GM10266 (cell line): ENCODE measurements around the gene PIK3R1.

Experiments
- DNase-seq: peaks from one replicate; pipeline ENCODE4 v3.0.0; 2012; ENCODE audit errors: extremely low spot score
- TF ChIP-seq, protein P1 (sequence below): IDR thresholded peaks from 2 replicates; pipeline ENCODE4 v1.5.1; 2012; ENCODE audit warnings: mild to moderate bottlenecking, low read depth; ENCODE audit not compliant: control insufficient read depth, insufficient read depth; ENCODE audit errors: missing control alignments

Gene PIK3R1

DNA sequence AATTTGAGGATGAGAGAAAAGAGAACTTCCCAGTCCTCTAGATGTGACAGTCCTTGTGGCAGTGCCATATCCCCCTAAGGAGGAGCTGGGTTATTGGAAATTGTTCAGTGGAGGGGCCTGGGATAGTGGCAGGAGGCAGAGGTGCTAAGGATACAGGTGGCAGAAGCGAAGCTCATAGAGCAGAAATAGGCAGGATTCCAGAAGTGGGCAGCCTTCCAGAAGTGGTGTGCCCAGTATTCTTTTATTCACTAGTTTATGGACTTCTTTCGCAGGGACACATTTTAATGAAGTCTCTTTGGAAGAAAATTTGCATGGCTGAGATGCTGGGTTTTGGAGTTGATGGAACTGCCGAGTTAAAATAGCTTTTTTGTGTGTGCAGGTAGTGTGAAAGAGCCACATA is 6.8 kb downstream of the PIK3R1 start:
- TF ChIP-seq, protein P1, sequence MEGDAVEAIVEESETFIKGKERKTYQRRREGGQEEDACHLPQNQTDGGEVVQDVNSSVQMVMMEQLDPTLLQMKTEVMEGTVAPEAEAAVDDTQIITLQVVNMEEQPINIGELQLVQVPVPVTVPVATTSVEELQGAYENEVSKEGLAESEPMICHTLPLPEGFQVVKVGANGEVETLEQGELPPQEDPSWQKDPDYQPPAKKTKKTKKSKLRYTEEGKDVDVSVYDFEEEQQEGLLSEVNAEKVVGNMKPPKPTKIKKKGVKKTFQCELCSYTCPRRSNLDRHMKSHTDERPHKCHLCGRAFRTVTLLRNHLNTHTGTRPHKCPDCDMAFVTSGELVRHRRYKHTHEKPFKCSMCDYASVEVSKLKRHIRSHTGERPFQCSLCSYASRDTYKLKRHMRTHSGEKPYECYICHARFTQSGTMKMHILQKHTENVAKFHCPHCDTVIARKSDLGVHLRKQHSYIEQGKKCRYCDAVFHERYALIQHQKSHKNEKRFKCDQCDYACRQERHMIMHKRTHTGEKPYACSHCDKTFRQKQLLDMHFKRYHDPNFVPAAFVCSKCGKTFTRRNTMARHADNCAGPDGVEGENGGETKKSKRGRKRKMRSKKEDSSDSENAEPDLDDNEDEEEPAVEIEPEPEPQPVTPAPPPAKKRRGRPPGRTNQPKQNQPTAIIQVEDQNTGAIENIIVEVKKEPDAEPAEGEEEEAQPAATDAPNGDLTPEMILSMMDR: no peak
- no peak for DNase-seq

DNA sequence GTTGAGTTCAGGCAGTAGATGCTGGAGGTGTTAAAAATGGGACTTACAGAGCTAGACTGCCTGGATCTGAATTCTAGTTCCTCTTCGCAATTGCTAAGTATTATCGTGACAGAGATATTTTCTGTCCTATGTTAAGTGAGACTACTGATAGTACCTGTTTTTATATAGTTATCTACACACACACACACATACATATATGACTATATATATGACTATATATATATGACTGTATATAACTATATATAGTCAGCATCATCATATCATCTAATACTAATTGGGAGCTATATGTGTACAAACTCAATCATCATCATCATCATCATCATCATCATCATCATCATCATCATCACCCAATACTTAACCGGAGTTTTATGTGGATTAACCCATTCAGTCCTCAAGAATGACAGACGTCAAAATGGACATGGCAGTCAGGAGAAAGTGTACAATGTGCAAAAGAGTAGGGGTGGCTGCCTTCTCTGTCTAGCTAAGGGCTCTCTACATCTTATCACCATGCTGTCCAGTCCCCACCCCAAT is 7.3 kb downstream of the PIK3R1 start:
- TF ChIP-seq, protein P1: no peak
- DNase-seq: no peak

DNA sequence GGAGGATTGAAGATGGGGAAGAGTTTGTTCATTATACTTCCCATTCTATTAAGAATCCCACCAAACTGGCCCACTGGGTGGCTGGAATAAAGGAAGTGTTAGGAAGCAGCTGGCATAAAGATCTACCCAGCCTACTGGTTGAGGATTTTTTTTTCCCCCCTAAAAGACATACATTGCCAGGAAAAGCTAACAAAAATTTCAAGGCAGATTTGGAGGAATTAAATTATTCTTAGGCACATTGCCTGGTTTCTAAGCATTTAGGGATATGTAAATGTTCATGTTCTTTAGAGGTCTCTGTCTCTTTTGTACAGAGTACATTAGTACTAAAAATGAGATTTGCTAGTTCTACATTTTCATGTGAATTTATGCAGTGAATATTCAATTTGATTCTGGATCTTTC is 8.3 kb downstream of the PIK3R1 start:
- DNase-seq: no peak
- TF ChIP-seq, protein P1: no peak

DNA sequence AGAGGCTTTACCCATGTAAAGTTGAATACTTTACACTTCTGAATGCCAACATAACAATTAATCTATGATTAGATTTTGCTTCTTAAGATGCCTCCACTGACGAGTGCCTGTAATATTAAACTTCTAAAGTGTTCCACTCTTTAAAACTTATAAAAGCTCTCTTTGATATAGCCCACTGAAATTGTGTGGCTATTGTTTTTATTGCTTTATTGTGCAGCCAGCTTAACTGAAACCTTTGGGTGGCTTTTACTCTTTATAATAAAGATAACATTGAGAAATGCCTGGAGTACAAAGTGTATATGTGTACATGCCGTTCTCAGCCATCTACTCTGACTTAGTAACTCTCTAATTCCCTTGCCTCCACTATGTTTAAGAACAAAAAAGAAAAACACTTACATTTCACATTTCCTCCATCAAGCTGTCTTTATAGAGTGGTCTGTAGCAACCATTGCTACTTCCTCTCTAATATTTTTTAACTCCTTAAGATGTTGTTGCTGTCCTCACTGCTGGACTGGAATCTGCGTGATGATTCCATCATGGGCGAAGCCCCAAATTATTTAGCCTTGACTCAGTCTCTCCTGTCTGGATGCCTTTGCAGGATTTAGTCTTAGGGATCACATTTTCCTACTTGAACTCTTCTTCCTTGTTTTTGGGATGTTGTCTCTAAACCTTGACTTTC is 9.1 kb downstream of the PIK3R1 start:
- DNase-seq: no peak
- TF ChIP-seq, protein P1: no peak

DNA sequence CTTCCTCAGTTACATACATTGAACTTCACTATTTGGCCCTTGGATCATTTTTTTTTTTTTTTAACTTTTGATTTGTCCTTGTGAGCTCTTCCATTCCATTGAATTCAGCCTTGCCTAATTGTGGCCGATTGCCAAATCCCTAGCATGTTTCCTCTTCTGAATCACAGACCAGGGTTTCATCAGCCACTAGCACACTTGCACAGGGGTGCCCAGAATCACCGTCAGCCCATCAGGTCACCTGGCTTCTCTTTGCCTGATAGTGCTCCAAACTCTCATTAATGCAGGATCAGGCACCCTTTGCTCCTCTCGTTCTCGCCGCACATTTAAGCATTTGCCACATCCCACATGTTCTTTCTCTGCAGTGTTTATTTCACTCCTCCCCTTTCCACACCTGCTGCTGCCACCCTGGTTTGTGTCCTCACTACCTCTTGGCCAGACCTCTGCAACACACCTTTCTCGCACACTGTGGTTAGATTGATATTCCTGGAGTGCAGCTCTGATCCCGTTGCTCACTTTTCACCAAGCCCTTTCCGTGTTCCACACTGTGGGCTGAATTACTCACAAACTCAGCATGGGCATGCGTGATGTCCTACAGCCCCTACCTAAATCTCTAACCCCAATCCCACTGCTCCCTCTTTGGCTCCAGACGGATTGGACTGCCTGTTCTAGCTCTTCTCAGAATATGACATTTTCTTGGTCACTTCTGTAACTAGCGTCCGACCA is 9.8 kb downstream of the PIK3R1 start:
- no peak for DNase-seq
- TF ChIP-seq, protein P1: no peak

DNA sequence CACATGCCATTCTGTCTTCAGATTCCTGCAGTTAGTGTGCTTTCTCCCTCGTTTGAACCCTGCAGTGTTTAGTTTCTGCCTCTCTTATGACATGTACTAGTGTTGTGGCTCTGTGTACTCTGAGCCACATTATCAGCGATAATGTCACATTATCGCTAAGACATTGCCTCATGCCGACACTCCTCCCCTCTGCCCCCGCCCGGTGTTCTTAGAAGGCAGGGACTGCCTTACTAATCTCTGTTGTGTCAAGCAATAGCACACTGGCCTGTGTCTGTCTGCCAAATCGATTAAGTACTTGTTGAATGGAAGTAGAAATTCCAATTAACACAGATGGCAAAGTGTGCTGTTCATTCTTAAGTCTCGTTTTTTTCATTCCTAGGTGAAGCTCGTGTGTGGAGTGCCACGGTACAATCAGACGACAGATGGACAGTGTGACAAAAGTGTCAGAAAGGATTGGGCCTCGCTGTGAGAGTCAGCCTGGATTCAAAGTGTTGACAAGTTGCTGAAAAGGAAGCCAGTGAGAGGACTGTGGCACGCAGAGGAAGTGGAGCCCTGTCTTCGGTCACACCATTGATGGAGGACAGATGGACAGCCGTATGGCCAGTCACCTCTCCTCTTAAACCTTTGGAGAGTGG is 10.5 kb downstream of the PIK3R1 start:
- no peak for DNase-seq
- TF ChIP-seq, protein P1: no peak

DNA sequence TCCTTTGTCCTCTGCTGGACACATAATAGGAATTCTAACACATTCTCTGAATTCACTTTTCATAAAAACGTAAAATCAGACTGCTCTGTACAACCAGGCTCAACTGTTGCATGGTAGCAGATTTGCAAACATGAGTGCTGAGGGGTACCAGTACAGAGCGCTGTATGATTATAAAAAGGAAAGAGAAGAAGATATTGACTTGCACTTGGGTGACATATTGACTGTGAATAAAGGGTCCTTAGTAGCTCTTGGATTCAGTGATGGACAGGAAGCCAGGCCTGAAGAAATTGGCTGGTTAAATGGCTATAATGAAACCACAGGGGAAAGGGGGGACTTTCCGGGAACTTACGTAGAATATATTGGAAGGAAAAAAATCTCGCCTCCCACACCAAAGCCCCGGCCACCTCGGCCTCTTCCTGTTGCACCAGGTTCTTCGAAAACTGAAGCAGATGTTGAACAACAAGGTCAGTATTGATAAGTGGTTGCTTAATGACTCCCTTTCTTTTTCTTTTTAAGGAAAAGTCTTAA is 11.1 kb downstream of the PIK3R1 start:
- TF ChIP-seq, protein P1: no peak
- no peak for DNase-seq
